ENCODE results near the gene STIP1. TPM values are rescaled to one million over a fixed set of nuclear protein-coding genes. Genes with fewer than 3 reads are reported as not detected.

STIP1 gene
- total RNA-seq, 1 donor from 2014 or later = 209 TPM

GRCh38 chr11:64225608-64226506, 39.9 kb downstream of the STIP1 start, which contains the start of the genes NUDT22 and TRPT1:
NUDT22 (plus strand) TSS chr11:64226274; CDS start chr11:64226653, 379 bp downstream.
TRPT1 (minus strand) TSS chr11:64226186; CDS start chr11:64225860, 326 bp downstream.
- H3K4me3 Mint-ChIP-seq (ENCODE audit: low read depth) = peak within 1 kb of the TSS; percentile 87
- peak; percentile 87 for DNase-seq (ENCODE audit: low spot score, unreplicated experiment)
- no peaks in the 10 kb centered on the region for H3K9me3 Mint-ChIP-seq (ENCODE audit: low read depth)
- no peaks in the 10 kb centered on the region for H3K36me3 Mint-ChIP-seq (ENCODE audit: insufficient read depth)
- no peaks in the 10 kb centered on the region for H3K27me3 Mint-ChIP-seq
- peak within 1 kb of the TSS; percentile 88 for H3K27ac Mint-ChIP-seq
- TF ChIP-seq, protein P1, sequence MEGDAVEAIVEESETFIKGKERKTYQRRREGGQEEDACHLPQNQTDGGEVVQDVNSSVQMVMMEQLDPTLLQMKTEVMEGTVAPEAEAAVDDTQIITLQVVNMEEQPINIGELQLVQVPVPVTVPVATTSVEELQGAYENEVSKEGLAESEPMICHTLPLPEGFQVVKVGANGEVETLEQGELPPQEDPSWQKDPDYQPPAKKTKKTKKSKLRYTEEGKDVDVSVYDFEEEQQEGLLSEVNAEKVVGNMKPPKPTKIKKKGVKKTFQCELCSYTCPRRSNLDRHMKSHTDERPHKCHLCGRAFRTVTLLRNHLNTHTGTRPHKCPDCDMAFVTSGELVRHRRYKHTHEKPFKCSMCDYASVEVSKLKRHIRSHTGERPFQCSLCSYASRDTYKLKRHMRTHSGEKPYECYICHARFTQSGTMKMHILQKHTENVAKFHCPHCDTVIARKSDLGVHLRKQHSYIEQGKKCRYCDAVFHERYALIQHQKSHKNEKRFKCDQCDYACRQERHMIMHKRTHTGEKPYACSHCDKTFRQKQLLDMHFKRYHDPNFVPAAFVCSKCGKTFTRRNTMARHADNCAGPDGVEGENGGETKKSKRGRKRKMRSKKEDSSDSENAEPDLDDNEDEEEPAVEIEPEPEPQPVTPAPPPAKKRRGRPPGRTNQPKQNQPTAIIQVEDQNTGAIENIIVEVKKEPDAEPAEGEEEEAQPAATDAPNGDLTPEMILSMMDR (IDR thresholded peaks at IDR 0.05; ENCODE audit: unreplicated experiment) = peak; percentile 39
- H3K4me1 Mint-ChIP-seq (ENCODE audit: low read depth) = peaks cover 14% of the 10 kb centered on the region

DNA sequence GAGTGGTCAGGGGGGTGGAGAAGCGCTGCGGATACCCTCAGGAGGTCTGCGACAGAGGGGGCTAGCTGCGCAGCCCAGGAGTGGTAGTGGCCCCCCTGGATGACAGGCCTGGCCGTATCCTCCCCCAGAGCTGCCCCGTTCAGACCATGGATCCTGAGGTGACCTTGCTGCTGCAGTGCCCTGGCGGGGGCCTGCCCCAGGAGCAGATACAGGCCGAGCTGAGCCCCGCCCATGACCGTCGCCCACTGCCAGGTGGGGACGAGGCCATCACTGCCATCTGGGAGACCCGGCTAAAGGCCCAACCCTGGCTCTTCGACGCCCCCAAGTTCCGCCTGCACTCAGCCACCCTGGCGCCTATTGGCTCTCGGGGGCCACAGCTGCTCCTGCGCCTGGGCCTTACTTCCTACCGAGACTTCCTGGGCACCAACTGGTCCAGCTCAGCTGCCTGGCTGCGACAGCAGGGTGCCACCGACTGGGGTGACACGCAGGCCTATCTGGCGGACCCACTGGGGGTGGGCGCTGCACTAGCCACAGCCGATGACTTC, 40.6 kb downstream of the STIP1 start:
- Mint-ChIP-seq H3K27ac (no peak overlapping the region), H3K4me1 (ENCODE audit: low read depth) (peaks cover 16% of the 10 kb centered on the region), H3K36me3 (ENCODE audit: insufficient read depth) (no peaks in the 10 kb centered on the region), H3K27me3 (no peaks in the 10 kb centered on the region), H3K9me3 (ENCODE audit: low read depth) (no peaks in the 10 kb centered on the region), H3K4me3 (ENCODE audit: low read depth) (peak overlapping the region; percentile 87)
- DNase-seq (ENCODE audit: low spot score, unreplicated experiment) = no peak
- TF ChIP-seq, protein P1 (IDR thresholded peaks at IDR 0.05; ENCODE audit: unreplicated experiment) = no peak

- no peak overlapping the region for H3K27ac Mint-ChIP-seq
- no peak for DNase-seq (ENCODE audit: low spot score, unreplicated experiment)
- TF ChIP-seq, protein P1 (IDR thresholded peaks at IDR 0.05; ENCODE audit: unreplicated experiment) = no peak
Measured at GRCh38 chr11:64227405-64227956, 41.5 kb downstream of the STIP1 start.

DNA sequence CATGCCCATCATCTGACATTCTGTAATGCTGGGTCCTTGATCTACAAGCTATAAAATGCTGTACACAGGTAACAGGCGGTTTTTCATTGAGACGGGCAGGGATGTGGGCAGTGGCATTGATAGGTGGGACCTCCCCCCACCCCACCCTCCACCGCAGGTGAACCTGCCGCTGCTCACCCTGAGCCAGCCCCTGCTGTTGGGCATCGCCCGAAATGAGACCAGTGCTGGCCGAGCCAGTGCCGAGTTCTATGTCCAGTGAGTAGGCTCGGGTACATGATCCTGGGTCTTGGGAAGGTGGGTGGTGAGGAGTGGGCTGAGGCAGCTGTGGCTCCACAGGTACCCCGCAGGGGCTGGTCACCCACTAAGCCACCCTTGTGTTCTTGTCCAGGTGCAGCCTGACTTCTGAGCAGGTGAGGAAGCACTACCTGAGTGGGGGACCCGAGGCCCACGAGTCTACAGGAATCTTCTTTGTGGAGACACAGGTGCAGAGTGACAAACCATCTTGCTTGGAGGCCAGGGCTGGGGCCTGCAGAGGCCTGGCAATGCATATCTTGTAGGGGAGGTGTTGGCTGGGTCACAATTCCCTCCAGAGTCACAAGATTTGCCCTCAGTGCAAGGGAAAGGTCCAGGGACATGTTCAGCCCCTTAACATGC, 43.2 kb downstream of the STIP1 start:
- TF ChIP-seq, protein P1 (IDR thresholded peaks at IDR 0.05; ENCODE audit: unreplicated experiment) = no peak
- no peaks in the 10 kb centered on the region for H3K36me3 Mint-ChIP-seq (ENCODE audit: insufficient read depth)
- peak overlapping the region; percentile 78 for H3K4me3 Mint-ChIP-seq (ENCODE audit: low read depth)
- DNase-seq (ENCODE audit: low spot score, unreplicated experiment) = no peak
- H3K9me3 Mint-ChIP-seq (ENCODE audit: low read depth) = no peaks in the 10 kb centered on the region
- peaks cover 16% of the 10 kb centered on the region for H3K4me1 Mint-ChIP-seq (ENCODE audit: low read depth)
- no peaks in the 10 kb centered on the region for H3K27me3 Mint-ChIP-seq
- H3K27ac Mint-ChIP-seq = peak overlapping the region; percentile 93

More at GRCh38 chr11:64227405-64227956, 41.5 kb downstream of the STIP1 start:
- Mint-ChIP-seq H3K36me3 (ENCODE audit: insufficient read depth) (no peaks in the 10 kb centered on the region), H3K4me3 (ENCODE audit: low read depth) (peak overlapping the region; percentile 87), H3K27me3 (no peaks in the 10 kb centered on the region), H3K9me3 (ENCODE audit: low read depth) (no peaks in the 10 kb centered on the region), H3K4me1 (ENCODE audit: low read depth) (peaks cover 16% of the 10 kb centered on the region)

DNA sequence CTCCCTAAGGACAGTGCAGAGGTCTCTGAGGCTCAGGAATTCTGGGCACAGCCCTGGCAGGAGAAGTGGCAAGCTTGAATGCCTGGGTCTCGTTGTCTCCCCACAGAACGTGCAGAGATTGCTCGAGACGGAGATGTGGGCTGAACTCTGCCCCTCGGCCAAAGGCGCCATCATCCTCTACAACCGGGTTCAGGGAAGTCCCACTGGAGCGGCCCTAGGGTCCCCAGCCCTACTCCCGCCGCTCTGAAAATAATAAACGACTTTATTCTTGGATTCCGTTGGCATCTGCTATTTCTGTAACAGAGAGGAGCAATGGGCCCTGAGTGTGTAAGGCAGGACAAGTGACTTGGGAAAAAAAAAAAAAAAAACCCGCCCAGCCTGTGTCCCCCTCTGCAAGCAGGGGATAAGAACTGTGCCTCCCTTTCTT, 43.8 kb downstream of the STIP1 start:
- DNase-seq (ENCODE audit: low spot score, unreplicated experiment) = no peak
- Mint-ChIP-seq H3K9me3 (ENCODE audit: low read depth) (no peaks in the 10 kb centered on the region), H3K27ac (peak overlapping the region; percentile 93), H3K36me3 (ENCODE audit: insufficient read depth) (no peaks in the 10 kb centered on the region), H3K4me3 (ENCODE audit: low read depth) (peak overlapping the region; percentile 78), H3K4me1 (ENCODE audit: low read depth) (peaks cover 16% of the 10 kb centered on the region), H3K27me3 (no peaks in the 10 kb centered on the region)
- TF ChIP-seq, protein P1 (IDR thresholded peaks at IDR 0.05; ENCODE audit: unreplicated experiment) = no peak

Data from progenitor cell of endocrine pancreas (in vitro differentiated cells).